ENCODE results near the gene WDR33.

DNA sequence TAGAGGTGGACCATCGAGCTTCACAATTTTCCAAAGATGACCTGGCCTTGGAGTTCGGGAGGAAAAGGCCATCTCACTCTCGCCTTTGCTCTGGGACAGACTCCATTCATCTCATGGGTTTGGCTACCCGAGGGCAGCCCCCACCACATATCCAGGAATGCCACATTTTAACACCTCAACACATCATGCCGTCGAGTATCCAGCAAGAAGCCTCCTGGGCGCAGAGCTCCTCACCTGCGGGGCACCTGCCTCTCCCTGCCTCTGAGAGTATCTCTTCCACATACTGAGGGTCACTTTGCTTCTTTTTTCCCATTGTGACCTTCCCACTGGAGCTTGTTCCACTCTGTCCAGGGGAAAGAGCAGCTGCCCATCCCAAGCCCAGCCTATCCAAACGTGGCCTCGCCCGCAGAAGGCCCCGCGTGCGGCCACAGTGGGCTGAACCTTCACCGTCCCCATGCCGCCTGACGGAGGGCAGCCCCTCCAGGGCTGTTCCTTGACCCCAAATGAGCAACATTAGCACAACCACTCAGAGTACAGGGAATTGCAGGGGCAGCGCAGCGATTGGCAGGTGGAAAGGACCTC, 130.2 kb downstream of the WDR33 start:
- TF ChIP-seq POLR2A (IDR thresholded peaks at IDR 0.05; ENCODE audit: low read length) = no peak
- no peak for TF ChIP-seq GATA1 (IDR thresholded peaks at IDR 0.05; ENCODE audit: low read depth, low read length)

Data from erythroblast (primary cell).